H9 (cell line): ENCODE data around the gene HIPK4. TPM values are rescaled to one million over a fixed set of nuclear protein-coding genes. Genes with fewer than 3 reads are reported as not detected.

Experiments used
- DNase-seq: peaks from one replicate; pipeline ENCODE4 v3.0.0-alpha.2; 2017
- H2AFZ ChIP-seq: one replicate; pipeline ENCODE4 v1.6.1; 2013; ENCODE audit warnings: mild to moderate bottlenecking, low read length, control low read depth, moderate library complexity
- H2AK5ac ChIP-seq: 2 replicates; pipeline ENCODE4 v1.6.1; 2013; ENCODE audit warnings: low read length, control low read depth, mixed read lengths; ENCODE audit not compliant: insufficient read length
- H2BK120ac ChIP-seq: one replicate; pipeline ENCODE4 v1.6.1; 2013; ENCODE audit warnings: low read depth, mild to moderate bottlenecking, low read length, control low read depth, inconsistent platforms; ENCODE audit not compliant: poor library complexity, severe bottlenecking
- H2BK12ac ChIP-seq: 2 replicates; pipeline ENCODE4 v1.6.1; 2013; ENCODE audit warnings: low read length, control low read depth, mixed read lengths, low read depth; ENCODE audit not compliant: insufficient read length
- H2BK15ac ChIP-seq: 2 replicates; pipeline ENCODE4 v1.6.1; 2013; ENCODE audit warnings: low read depth, low read length, control low read depth
- H2BK20ac ChIP-seq: one replicate; pipeline ENCODE4 v1.6.1; 2013; ENCODE audit warnings: low read depth, mild to moderate bottlenecking, low read length, control low read depth, inconsistent platforms; ENCODE audit not compliant: poor library complexity, severe bottlenecking
- H2BK5ac ChIP-seq: 2 replicates; pipeline ENCODE4 v1.6.1; 2013; ENCODE audit warnings: low read length, control low read depth, mixed read lengths; ENCODE audit not compliant: insufficient read length
- H3K14ac ChIP-seq: 2 replicates; pipeline ENCODE4 v1.6.1; 2013; ENCODE audit warnings: low read length, control low read depth; ENCODE audit not compliant: insufficient read depth
- H3K18ac ChIP-seq: 2 replicates; pipeline ENCODE4 v1.6.1; 2013; ENCODE audit warnings: low read depth, mild to moderate bottlenecking, mixed read lengths, low read length, control low read depth; ENCODE audit not compliant: insufficient read length
- H3K23ac ChIP-seq: 2 replicates; pipeline ENCODE4 v1.6.1; 2013; ENCODE audit warnings: low read length, control low read depth, mixed read lengths, low read depth; ENCODE audit not compliant: insufficient read length
- H3K23me2 ChIP-seq: 2 replicates; pipeline ENCODE4 v1.6.1; 2013; ENCODE audit warnings: low read depth, mild to moderate bottlenecking, mixed read lengths, low read length, control low read depth; ENCODE audit not compliant: insufficient read length, poor library complexity, severe bottlenecking
- H3K27ac ChIP-seq: 2 replicates; pipeline ENCODE4 v1.5.1; 2013; ENCODE audit warnings: low read length, control low read depth, mixed read lengths, low read depth; ENCODE audit not compliant: insufficient read length
- H3K27me3 ChIP-seq: 2 replicates; pipeline ENCODE4 v1.6.1; 2013; ENCODE audit warnings: low read length, control low read depth, inconsistent platforms; ENCODE audit not compliant: insufficient read depth
- H3K4ac ChIP-seq: 2 replicates; pipeline ENCODE4 v1.6.1; 2013; ENCODE audit warnings: low read depth, mild to moderate bottlenecking, control low read depth, inconsistent platforms, low read length, moderate library complexity
- H3K4me1 ChIP-seq: 2 replicates; pipeline ENCODE4 v1.6.1; 2013; ENCODE audit warnings: low read length, control low read depth, inconsistent platforms; ENCODE audit not compliant: insufficient read depth
- H3K4me2 ChIP-seq: 2 replicates; pipeline ENCODE4 v1.6.1; 2013; ENCODE audit warnings: low read length, control low read depth, mixed read lengths; ENCODE audit not compliant: insufficient read length, insufficient read depth
- H3K56ac ChIP-seq: 2 replicates; pipeline ENCODE4 v1.6.1; 2013; ENCODE audit warnings: low read depth, mild to moderate bottlenecking, mixed read lengths, low read length, control low read depth; ENCODE audit not compliant: insufficient read length
- H3K79me1 ChIP-seq: 2 replicates; pipeline ENCODE4 v1.6.1; 2013; ENCODE audit warnings: low read depth, mild to moderate bottlenecking, moderate library complexity, low read length, control low read depth, inconsistent platforms; ENCODE audit not compliant: insufficient read depth, poor library complexity, severe bottlenecking
- H3K79me2 ChIP-seq: 2 replicates; pipeline ENCODE4 v1.6.1; 2013; ENCODE audit warnings: low read length, control low read depth, inconsistent platforms; ENCODE audit not compliant: insufficient read depth
- H3K9ac ChIP-seq: 2 replicates; pipeline ENCODE4 v1.6.1; 2013; ENCODE audit warnings: low read length, control low read depth, mixed read lengths; ENCODE audit not compliant: insufficient read length; ENCODE audit errors: extremely low read depth
- H3K9me3 ChIP-seq: one replicate; pipeline ENCODE4 v1.6.1; 2013; ENCODE audit warnings: low read depth, low read length, inconsistent platforms; ENCODE audit not compliant: control insufficient read depth
- H3T11ph ChIP-seq: one replicate; pipeline ENCODE4 v1.6.1; 2013; ENCODE audit warnings: mild to moderate bottlenecking, low read length, control low read depth, inconsistent platforms
- H4K20me1 ChIP-seq: one replicate; pipeline ENCODE4 v1.6.1; 2013; ENCODE audit not compliant: control insufficient read depth, insufficient read length, insufficient read depth
- H4K5ac ChIP-seq: 2 replicates; pipeline ENCODE4 v1.6.1; 2013; ENCODE audit warnings: low read depth, mild to moderate bottlenecking, mixed read lengths, low read length, control low read depth; ENCODE audit not compliant: insufficient read length
- H4K8ac ChIP-seq: replicated peaks from 2 replicates; pipeline ENCODE4 v1.6.1; 2013; ENCODE audit warnings: low read length, control low read depth, mixed read lengths, low read depth; ENCODE audit not compliant: insufficient read length
- H4K91ac ChIP-seq: 2 replicates; pipeline ENCODE4 v1.6.1; 2013; ENCODE audit warnings: low read depth, mild to moderate bottlenecking, moderate library complexity, mixed read lengths, low read length, control low read depth; ENCODE audit not compliant: insufficient read length
- H3K27ac Mint-ChIP-seq, 3 experiments: 2 replicates in 2 of 3; 3 replicates in 1 of 3; pipeline ENCODE4 v1.8.0; 2020 to 2021; ENCODE audit warnings: mixed read lengths in 3 of 3, mild to moderate bottlenecking in 1 of 3, moderate library complexity in 1 of 3
- H3K27me3 Mint-ChIP-seq: 2 replicates; pipeline ENCODE4 v1.8.0; 2021; ENCODE audit warnings: low read depth, mild to moderate bottlenecking, moderate library complexity, mixed read lengths
- H3K36me3 Mint-ChIP-seq, 3 experiments: 2 replicates in 2 of 3; 3 replicates in 1 of 3; pipeline ENCODE4 v1.8.0; 2020 to 2021; ENCODE audit warnings: low read depth in 3 of 3, mixed read lengths in 3 of 3; ENCODE audit not compliant: insufficient read depth in 1 of 3
- H3K4me1 Mint-ChIP-seq, 2 experiments: 2 replicates each; pipeline ENCODE4 v1.8.0; 2020; ENCODE audit warnings: mixed read lengths in 2 of 2
- H3K4me3 Mint-ChIP-seq, 2 experiments: 2 replicates in 1 of 2; 3 replicates in 1 of 2; pipeline ENCODE4 v1.8.0; 2020 to 2021; ENCODE audit warnings: mild to moderate bottlenecking in 2 of 2, mixed read lengths in 2 of 2, moderate library complexity in 1 of 2
- H3K9me3 Mint-ChIP-seq, 2 experiments: 2 replicates in 1 of 2; 3 replicates in 1 of 2; pipeline ENCODE4 v1.8.0; 2020; ENCODE audit warnings: mild to moderate bottlenecking in 2 of 2, mixed read lengths in 2 of 2, moderate library complexity in 1 of 2
- WGBS: extraction: QIAGEN DNeasy Blood & Tissue Kit; methylation state at CpG from one replicate; pipeline ENCODE4 v1.1.7; 2013; ENCODE audit warnings: missing lambda C conversion rate, low lambda C conversion rate, mixed read lengths; ENCODE audit not compliant: insufficient read length; ENCODE audit errors: extremely low coverage; 5-methylcytosine and 5-hydroxymethylcytosine counted together
- total RNA-seq: library from RNA; stranded (reverse); gene quantifications from 2 replicates; pipeline ENCODE4 v1.2.1, GENCODE V29; 2021
- TF ChIP-seq, protein P1 (sequence below): fragments of 200-600 bp; sonication (generic); conservative IDR thresholded peaks from 3 replicates; pipeline ENCODE4 v1.8.0; 2021; ENCODE audit warnings: antibody characterized with exemption, mild to moderate bottlenecking

The HIPK4 gene
- total RNA-seq, 1 experiment from 2014 or later: 0.15 TPM

DNA sequence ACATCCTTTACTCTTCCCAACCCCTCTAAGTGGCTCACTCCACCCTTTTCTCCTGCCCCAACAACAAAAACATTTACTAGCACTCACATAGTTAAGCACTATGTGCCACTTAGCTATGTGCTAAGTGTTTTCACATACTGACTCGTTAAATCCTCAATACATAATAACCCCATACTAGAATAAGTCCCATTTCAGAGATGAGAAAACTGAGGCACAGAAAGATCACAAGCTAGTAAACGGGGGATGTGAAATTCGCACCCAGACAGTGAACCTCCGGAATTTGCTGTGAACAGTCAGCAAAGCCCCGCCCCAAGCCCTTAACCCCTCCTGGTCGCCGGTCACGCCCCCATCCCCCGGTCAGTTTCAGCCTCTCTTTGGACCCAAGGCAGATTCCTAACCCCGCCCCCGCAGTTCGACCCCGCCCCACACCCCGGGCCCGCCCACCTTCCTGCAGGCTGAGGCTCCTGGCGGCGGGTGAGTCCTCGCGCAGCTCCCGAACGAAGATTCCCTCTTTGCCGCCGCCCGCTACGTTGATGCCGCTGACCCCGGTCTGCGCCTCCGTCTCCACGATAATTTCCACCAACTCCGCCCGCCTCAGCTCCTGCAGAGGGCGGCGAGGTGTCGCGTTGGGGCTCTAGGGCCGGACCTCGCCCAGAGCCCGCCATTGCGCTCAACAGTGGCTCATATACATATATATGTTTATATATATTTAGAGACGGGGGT is 13.4 kb upstream of the HIPK4 start:
- H3K27me3 ChIP-seq: no peaks in the 10 kb centered on the region
- no peak overlapping the region for H4K8ac ChIP-seq
- no peaks in the 10 kb centered on the region for H3K79me2 ChIP-seq
- peak overlapping the region; percentile 73 to 93 for H3K4me3 Mint-ChIP-seq
- peak overlapping the region; percentile 46 for H3K9ac ChIP-seq
- peak overlapping the region; percentile 84 for H3K18ac ChIP-seq
- H3K4me1 ChIP-seq: no peaks in the 10 kb centered on the region; the same call in 1 of the 2 replicates
- peak overlapping the region; percentile 77 for H3K4me2 ChIP-seq
- no peak overlapping the region for H2BK120ac ChIP-seq
- H3K27ac Mint-ChIP-seq: peak overlapping the region; percentile 64 to 97 (median 82); a peak in 6 of 7 replicates
- no CpG with 5 or more reads among the region's 41 CpGs for WGBS
- H3K23me2 ChIP-seq: peaks cover 13% of the 10 kb centered on the region
- no peak overlapping the region for H2AK5ac ChIP-seq
- TF ChIP-seq, protein P1, sequence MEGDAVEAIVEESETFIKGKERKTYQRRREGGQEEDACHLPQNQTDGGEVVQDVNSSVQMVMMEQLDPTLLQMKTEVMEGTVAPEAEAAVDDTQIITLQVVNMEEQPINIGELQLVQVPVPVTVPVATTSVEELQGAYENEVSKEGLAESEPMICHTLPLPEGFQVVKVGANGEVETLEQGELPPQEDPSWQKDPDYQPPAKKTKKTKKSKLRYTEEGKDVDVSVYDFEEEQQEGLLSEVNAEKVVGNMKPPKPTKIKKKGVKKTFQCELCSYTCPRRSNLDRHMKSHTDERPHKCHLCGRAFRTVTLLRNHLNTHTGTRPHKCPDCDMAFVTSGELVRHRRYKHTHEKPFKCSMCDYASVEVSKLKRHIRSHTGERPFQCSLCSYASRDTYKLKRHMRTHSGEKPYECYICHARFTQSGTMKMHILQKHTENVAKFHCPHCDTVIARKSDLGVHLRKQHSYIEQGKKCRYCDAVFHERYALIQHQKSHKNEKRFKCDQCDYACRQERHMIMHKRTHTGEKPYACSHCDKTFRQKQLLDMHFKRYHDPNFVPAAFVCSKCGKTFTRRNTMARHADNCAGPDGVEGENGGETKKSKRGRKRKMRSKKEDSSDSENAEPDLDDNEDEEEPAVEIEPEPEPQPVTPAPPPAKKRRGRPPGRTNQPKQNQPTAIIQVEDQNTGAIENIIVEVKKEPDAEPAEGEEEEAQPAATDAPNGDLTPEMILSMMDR: no peak
- H3K9me3 ChIP-seq: no peaks in the 10 kb centered on the region
- H3K27ac ChIP-seq: no peak overlapping the region
- no peak overlapping the region for H3T11ph ChIP-seq
- no peak overlapping the region for H2BK20ac ChIP-seq
- no peaks in the 10 kb centered on the region for H3K79me1 ChIP-seq
- DNase-seq: peak; percentile 98
- no peaks in the 10 kb centered on the region for H4K20me1 ChIP-seq
- H3K9me3 Mint-ChIP-seq: no peaks in the 10 kb centered on the region; a peak in 1 of 5 replicates
- peaks cover 12% of the 10 kb centered on the region for H3K27me3 Mint-ChIP-seq
- H3K4ac ChIP-seq: no peak overlapping the region
- H2BK5ac ChIP-seq: no peak overlapping the region
- no peak overlapping the region for H3K56ac ChIP-seq
- no peak overlapping the region for H3K23ac ChIP-seq
- H2BK15ac ChIP-seq: no peak overlapping the region
- no peak overlapping the region for H4K91ac ChIP-seq
- peaks cover 18 to 26% of the 10 kb centered on the region in 2 experiments for H3K4me1 Mint-ChIP-seq
- no peak overlapping the region for H2AFZ ChIP-seq
- 0 out of 2 replicates have a peak overlapping the region, but pooled peaks have one; percentile 72 for H3K14ac ChIP-seq
- H4K5ac ChIP-seq: no peak overlapping the region
- H2BK12ac ChIP-seq: no peak overlapping the region
- H3K36me3 Mint-ChIP-seq: no peaks in the 10 kb centered on the region; a peak in 1 of 7 replicates
